CD4-positive, alpha-beta T cell treated with Interleukin-1 beta for 1 hour (primary cell): ENCODE measurements around the gene ACBD4.

Experiments used
- DNase-seq, 2 donors: peaks; one replicate each; pipeline ENCODE4 v3.0.0-alpha.2; 2020 to 2022

The ACBD4 gene

GRCh38 chr17:45161288-45162024 is 26.0 kb downstream of the ACBD4 start, which contains the start of gene HEXIM2:
Gene HEXIM2 (plus strand): TSS chr17:45161875. CDS start chr17:45162794, 919 bp downstream.
- peak; percentile 99 to 100 for DNase-seq

- DNase-seq = no peak
Observed at GRCh38 chr17:45162025-45162687, 26.7 kb downstream of the ACBD4 start.

DNA sequence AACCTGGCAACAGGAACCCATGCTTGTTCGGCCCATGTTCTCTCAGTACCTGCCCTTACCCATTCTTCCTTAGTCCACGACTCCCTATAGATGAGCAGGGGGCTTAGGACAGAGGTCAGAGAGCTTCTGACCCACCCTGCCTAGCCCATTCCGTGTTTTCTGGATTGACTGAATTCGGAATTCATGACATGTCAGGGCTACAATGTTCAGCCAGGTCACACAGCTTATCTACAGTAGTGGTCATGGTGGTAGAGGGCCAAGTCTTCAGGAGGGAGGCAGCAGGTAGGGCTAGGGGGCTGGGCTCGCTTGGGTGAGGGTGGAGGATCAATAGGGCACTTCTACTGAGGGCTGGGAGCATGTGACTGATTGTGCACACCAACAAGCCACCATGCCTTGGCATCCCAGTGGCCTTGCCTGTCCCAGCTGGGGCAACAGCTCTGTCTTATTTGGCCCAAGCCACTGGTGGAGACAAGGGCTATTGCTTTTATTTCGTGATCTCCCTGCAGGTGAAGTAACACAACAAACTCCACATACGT is 29.3 kb downstream of the ACBD4 start:
- DNase-seq = no peak

GRCh38 chr17:45168991-45169752 is 33.7 kb downstream of the ACBD4 start:
- DNase-seq = no peak

DNA sequence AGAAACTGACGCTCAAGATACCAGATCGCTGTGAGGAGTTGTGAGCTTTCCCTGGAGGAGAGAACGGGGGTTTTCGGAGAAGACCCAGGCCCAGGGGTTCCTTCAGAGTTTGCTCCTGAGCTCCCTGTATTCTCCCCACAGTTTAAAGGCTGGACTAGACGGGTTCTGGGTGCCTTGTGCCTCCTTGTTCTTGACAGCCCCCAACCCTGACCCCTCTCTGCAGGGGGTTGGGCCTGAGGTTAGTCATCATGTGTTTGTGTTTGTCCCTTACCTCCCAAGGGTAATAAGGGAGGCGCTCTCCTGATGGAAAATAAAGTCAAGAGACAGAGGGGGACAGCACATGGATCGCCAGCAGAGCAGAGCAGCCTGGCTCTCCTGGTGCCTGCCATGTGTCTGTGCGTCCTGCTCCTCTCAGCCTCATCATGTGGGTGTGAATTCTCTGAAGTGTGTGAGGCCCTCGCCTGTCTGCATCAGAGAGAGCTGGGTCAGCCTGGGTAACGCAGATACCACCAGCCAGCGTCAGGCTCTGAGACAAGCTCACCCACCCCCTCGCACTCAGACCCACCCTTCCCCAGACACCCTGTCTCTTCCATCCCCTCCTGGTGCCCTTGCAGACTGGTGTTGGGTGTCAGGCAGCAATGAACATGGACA is 34.9 kb downstream of the ACBD4 start:
- no peak for DNase-seq

DNA sequence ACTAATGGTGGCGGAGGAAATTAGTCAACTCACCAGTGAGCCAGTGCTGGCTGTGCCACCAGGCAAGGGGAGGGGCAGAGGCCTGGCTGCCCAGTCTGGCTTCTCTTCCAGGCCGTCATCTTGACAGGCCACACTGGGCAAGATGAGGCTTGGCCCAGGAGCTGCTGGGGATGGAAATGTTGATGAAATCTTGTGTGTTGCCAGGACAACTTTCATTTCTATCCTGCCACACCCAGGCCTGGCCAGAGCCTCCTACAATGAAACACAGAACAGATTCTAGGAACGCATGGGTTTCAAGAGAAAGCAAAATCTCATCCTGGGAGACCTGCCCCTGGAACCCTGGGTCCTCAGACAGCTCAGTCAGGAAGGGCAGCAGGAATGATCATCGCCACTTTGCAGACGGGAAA is 35.4 kb downstream of the ACBD4 start:
- DNase-seq = peak in 1 of 2 donors; percentile 54

GRCh38 chr17:45171338-45172231 is 36.1 kb downstream of the ACBD4 start:
- peak in 1 of 2 donors; percentile 9 for DNase-seq

DNA sequence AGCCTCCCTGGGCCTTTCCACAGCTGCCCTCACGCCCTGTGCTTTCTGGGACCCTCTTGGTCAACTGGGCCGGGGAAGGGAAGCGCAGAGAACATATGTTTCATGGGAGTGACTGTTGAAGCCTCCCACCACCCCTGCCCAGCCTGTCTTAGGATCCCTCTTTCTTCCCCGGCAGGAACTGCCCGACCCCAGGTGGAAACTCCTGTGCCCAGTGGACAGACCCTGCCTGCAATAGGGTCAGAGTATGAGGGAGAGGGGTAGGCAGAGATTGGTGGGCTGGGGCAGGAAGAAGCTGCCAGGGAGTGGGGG is 36.7 kb downstream of the ACBD4 start:
- no peak for DNase-seq

DNA sequence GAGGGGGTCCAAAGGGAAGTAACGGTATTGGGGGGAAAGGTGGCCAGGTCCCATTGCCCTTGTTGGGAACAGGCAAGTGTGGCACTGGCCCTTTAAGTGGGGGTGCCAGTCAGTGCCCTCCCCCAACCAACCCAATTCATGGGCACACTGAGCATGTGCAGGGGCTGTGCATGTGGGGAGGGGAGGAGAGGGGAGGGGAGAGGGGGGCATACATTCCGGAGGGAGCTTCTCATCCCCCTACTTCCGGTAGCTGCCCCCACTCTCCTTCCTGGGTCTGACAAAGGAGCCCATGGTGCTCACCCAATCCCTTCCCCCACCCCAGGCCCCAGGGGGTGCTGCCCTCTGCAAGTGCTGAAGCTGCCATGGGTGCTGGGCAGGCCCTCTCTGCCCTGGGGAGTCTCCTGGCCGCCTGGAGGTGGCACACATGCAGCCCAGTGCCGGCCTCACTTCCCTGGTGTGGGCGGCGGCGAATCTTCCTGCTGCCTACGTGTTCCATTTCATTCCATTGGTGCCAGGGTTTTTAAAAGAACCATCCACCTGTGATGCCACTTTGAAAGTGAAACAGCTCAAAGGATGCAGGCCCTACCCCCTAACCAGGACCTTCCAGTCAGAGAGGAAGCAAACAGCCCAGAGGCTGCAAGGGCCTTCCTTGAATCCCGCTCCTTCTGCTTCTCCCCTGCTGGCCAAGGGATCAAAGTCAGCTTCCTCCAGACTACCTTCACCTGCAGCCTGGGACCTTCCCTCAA is 37.2 kb downstream of the ACBD4 start:
- DNase-seq = peak; percentile 44 to 60

GRCh38 chr17:45175759-45176115 is 40.2 kb downstream of the ACBD4 start:
- DNase-seq = no peak

GRCh38 chr17:45177563-45177962 is 42.1 kb downstream of the ACBD4 start:
- DNase-seq = no peak

- no peak for DNase-seq
Observed at GRCh38 chr17:45184144-45184543, 48.7 kb downstream of the ACBD4 start.

GRCh38 chr17:45186801-45187354 is 51.4 kb downstream of the ACBD4 start:
- DNase-seq = no peak

- no peak for DNase-seq
Observed at GRCh38 chr17:45189009-45189408, 53.5 kb downstream of the ACBD4 start.

- no peak for DNase-seq
Observed at GRCh38 chr17:45190503-45191255, 55.2 kb downstream of the ACBD4 start.
